ENCODE measurements around the gene TYRP1. TPM values are rescaled to one million over a fixed set of nuclear protein-coding genes. Genes with fewer than 3 reads are reported as not detected.
"Not testable (repeated sequence)": the region's sequence is repeated elsewhere in the genome, so short reads cannot be mapped to it uniquely, and the experiment has no call there.

The TYRP1 gene
- total RNA-seq, 1 donor from 2014 or later = not detected

- DNase-seq (ENCODE audit: low read depth) = no peak
- TF ChIP-seq CTCF (conservative IDR thresholded peaks at IDR 0.05; ENCODE audit: low read depth, low read length) = no peak
- no peak overlapping the region for H3K4me3 ChIP-seq (ENCODE audit: low read depth, low read length)
Measured at GRCh38 chr9:12657998-12658397, 35.2 kb upstream of the TYRP1 start.

GRCh38 chr9:12658531-12659209 is 34.5 kb upstream of the TYRP1 start:
- no peak overlapping the region for H3K4me3 ChIP-seq (ENCODE audit: low read depth, low read length)
- no peak for TF ChIP-seq CTCF (conservative IDR thresholded peaks at IDR 0.05; ENCODE audit: low read depth, low read length)

GRCh38 chr9:12659220-12659619 is 34.0 kb upstream of the TYRP1 start:
- no peak overlapping the region for H3K4me3 ChIP-seq (ENCODE audit: low read depth, low read length)
- DNase-seq (ENCODE audit: low read depth) = no peak
- no peak for TF ChIP-seq CTCF (conservative IDR thresholded peaks at IDR 0.05; ENCODE audit: low read depth, low read length)

More at GRCh38 chr9:12658531-12659209, 34.5 kb upstream of the TYRP1 start:
- no peak for DNase-seq (ENCODE audit: low read depth)

- TF ChIP-seq CTCF (conservative IDR thresholded peaks at IDR 0.05; ENCODE audit: low read depth, low read length) = peak; percentile 47
- no peak overlapping the region for H3K4me3 ChIP-seq (ENCODE audit: low read depth, low read length)
- no peak for DNase-seq (ENCODE audit: low read depth)
Measured at GRCh38 chr9:12666813-12667212, 26.4 kb upstream of the TYRP1 start.

GRCh38 chr9:12667892-12668291 is 25.3 kb upstream of the TYRP1 start:
- TF ChIP-seq CTCF (conservative IDR thresholded peaks at IDR 0.05; ENCODE audit: low read depth, low read length) = no peak
- no peak for DNase-seq (ENCODE audit: low read depth)
- H3K4me3 ChIP-seq (ENCODE audit: low read depth, low read length) = no peak overlapping the region

GRCh38 chr9:12670006-12670405 is 23.2 kb upstream of the TYRP1 start:
- H3K4me3 ChIP-seq (ENCODE audit: low read depth, low read length) = no peak overlapping the region
- TF ChIP-seq CTCF (conservative IDR thresholded peaks at IDR 0.05; ENCODE audit: low read depth, low read length) = no peak
- DNase-seq (ENCODE audit: low read depth) = no peak

GRCh38 chr9:12674961-12675360 is 18.2 kb upstream of the TYRP1 start:
- no peak for DNase-seq (ENCODE audit: low read depth)
- no peak for TF ChIP-seq CTCF (conservative IDR thresholded peaks at IDR 0.05; ENCODE audit: low read depth, low read length)
- H3K4me3 ChIP-seq (ENCODE audit: low read depth, low read length) = no peak overlapping the region

- not testable (repeated sequence) for DNase-seq (ENCODE audit: low read depth); H3K4me3 ChIP-seq (ENCODE audit: low read depth, low read length)
Measured at GRCh38 chr9:12677462-12678126, 15.6 kb upstream of the TYRP1 start.

All from epithelial cell of proximal tubule (primary cell).